Measurements from ENCODE around the gene LENG8.
"Not testable (repeated sequence)": the region's sequence is repeated elsewhere in the genome, so short reads cannot be mapped to it uniquely, and the experiment has no call there.

LENG8 gene

GRCh38 chr19:54480051-54480450 is 31.1 kb downstream of the LENG8 start:
- no peak for DNase-seq (ENCODE audit: low read depth in 2 of 2)

GRCh38 chr19:54481326-54481930 is 32.4 kb downstream of the LENG8 start:
- DNase-seq (ENCODE audit: low read depth in 2 of 2) = no peak

- no peak for DNase-seq (ENCODE audit: low read depth in 2 of 2)
Measured at GRCh38 chr19:54482889-54483288, 33.9 kb downstream of the LENG8 start.

- no peak for DNase-seq (ENCODE audit: low read depth in 2 of 2)
Measured at GRCh38 chr19:54484451-54484850, 35.5 kb downstream of the LENG8 start.

- no peak for DNase-seq (ENCODE audit: low read depth in 2 of 2)
Measured at GRCh38 chr19:54485851-54486250, 36.9 kb downstream of the LENG8 start.

DNA sequence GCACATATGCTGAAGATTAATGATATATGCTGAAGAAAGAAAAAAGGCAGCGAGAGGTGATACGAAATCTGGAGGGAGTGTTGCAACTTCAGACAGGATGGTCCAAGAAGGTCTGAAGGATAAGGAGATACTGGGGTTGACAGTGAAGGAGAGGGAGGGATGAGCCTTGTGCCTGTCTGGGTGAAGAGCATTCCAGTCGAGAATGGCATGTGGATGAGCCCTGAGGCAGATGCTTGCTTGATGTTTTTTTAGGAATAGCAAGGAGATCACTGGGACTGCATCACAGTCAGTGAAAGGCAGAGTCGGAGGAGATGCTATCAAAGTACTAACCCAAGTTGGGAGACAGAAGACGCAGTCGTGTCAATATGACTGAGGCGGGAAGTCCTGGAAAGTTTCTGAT is 40.3 kb downstream of the LENG8 start:
- no peak for DNase-seq (ENCODE audit: low read depth in 2 of 2)

GRCh38 chr19:54489766-54490165 is 40.8 kb downstream of the LENG8 start:
- no peak for DNase-seq (ENCODE audit: low read depth in 2 of 2)

DNA sequence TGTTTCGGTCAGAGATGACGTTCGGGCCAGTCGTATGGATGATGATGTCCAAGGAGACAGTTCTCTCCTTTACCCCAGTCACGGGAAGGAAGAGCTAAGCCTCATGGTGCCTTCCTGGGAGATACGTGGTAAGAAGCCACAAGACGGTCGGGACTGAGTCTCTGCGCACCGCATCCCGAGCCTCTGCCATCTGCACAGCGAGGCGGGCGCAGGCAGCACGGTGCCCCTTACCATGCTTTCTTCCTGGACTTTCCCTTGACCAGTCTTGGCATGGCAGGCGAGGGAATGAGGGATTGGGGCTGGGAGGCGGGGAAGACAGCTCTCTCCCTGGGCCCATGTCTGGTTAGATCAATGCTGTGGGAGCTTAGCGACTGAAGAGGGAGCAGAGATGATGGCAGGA is 43.6 kb downstream of the LENG8 start:
- no peak for DNase-seq (ENCODE audit: low read depth in 2 of 2)

GRCh38 chr19:54493056-54493455 is 44.1 kb downstream of the LENG8 start:
- DNase-seq (ENCODE audit: low read depth in 2 of 2) = not testable (repeated sequence)

- DNase-seq (ENCODE audit: low read depth in 2 of 2) = no peak
Measured at GRCh38 chr19:54493967-54494585, 45.1 kb downstream of the LENG8 start.

GRCh38 chr19:54495284-54495683 is 46.3 kb downstream of the LENG8 start:
- DNase-seq (ENCODE audit: low read depth in 2 of 2) = not testable (repeated sequence)

DNA sequence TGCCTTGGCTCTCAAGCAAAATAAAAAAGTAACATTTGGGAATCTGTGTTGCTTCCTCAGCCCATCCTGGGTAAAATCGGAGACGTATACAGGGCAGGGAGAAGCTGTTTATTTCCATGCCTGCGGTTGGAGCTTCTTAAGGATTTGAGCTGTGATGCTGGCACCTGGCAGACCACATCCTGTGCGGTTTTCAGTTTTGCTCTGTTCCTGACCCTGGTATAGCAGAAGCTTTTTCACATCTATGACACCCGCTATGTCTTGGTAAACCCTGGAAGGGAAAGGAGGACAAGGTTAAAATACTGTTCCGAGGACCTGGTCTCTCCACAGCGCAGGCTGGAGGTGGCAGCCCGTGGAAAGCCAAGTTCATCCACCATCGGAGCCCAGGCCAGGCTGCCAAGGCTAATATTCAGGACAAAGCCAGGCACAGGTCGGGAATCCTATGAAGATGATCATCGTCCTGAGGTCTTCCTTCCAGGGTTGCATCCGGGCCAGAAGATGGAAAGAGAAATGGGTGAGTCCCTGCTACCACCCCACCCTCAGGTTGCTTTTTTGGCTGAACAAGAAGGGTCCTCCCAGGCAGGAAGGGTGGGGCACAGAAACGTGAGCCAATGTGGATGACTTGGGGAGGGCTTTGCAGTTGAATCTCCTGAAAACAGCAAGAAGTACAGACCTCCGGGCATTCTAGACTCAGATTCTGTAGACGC is 48.9 kb downstream of the LENG8 start:
- not testable (repeated sequence) for DNase-seq (ENCODE audit: low read depth in 2 of 2)

DNA sequence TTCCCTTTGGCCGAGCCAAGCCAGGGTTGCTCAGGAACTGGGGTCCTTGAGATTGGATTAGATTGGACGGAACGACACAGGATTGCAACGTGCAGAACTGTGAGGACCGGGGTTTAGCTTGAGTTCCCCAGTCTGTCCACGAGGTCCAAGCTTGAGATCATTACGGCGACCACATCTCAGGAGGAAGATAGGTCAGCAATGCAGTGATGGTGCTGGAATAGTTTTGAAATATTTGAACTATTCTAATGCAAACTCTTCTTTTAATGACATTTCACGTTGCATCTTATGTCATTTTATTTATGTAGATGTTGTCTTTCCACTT is 49.4 kb downstream of the LENG8 start:
- DNase-seq (ENCODE audit: low read depth in 2 of 2) = not testable (repeated sequence)

- DNase-seq (ENCODE audit: low read depth in 2 of 2) = no peak
Measured at GRCh38 chr19:54502518-54503048, 53.6 kb downstream of the LENG8 start, which contains the start of gene LAIR2. TSS of gene LAIR2 (plus strand) at chr19:54502831. CDS start at chr19:54502919, 88 bp downstream.

DNA sequence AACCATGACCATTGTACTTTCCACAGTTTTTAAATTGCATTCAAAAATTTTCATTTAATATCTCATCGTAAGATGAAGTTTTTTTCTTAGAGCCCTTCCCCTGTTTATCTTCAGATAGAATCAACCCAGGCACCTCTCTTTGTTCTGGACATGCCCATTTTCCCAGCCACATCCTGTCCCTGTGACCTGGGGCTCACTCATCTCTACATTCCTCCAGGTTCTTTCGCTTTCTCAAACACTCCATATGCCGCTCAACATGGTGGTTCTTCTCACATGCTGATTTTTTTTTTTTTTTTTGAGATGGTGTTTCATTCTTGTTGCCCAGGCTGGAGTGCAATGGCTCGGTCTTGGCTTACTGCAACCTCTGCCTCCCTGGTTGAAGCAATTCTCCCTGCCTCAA is 56.5 kb downstream of the LENG8 start:
- DNase-seq (ENCODE audit: low read depth in 2 of 2) = not testable (repeated sequence)

DNA sequence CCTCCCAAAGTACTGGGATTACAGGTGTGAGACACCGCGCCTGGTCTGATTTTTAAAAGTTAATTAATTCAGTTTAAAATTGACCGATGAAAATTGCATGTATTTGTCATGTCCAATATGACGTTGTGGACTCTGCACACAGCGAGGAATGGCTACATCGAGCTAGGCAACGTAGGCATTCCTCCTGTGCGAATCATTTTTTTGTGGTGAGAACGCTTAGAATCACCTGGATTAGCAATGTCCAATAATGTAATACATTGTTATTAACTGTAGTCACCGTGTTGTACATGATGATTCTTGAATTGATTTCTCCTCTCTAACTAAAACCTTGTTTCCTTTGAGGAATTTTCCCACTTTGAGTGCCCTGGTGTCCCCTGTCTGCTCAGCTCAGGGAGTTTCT is 57.1 kb downstream of the LENG8 start:
- no peak for DNase-seq (ENCODE audit: low read depth in 2 of 2)

- not testable (repeated sequence) for DNase-seq (ENCODE audit: low read depth in 2 of 2)
Measured at GRCh38 chr19:54507038-54507717, 58.2 kb downstream of the LENG8 start.

- DNase-seq (ENCODE audit: low read depth in 2 of 2) = no peak
Measured at GRCh38 chr19:54507824-54508223, 58.8 kb downstream of the LENG8 start.

DNA sequence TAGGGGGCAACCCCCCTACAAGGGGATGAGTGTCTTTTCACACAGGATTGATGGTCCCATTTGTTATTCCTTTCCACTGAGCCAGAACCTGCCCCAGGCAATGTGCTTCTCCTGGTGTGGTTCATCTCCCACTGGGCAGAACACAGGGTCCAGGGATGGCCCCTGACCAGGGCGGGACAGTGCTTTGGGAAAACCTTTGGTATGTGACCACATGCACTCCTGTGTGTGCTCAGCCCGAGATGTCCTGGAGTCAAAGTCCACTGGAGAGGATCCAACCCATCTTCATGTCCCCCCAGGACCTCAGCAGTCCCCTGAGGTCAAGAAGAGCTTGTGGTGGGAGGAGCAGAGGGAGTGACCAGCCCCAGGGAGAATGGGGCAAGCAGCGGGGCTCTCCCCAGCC is 59.5 kb downstream of the LENG8 start:
- DNase-seq (ENCODE audit: low read depth in 2 of 2) = not testable (repeated sequence)

DNA sequence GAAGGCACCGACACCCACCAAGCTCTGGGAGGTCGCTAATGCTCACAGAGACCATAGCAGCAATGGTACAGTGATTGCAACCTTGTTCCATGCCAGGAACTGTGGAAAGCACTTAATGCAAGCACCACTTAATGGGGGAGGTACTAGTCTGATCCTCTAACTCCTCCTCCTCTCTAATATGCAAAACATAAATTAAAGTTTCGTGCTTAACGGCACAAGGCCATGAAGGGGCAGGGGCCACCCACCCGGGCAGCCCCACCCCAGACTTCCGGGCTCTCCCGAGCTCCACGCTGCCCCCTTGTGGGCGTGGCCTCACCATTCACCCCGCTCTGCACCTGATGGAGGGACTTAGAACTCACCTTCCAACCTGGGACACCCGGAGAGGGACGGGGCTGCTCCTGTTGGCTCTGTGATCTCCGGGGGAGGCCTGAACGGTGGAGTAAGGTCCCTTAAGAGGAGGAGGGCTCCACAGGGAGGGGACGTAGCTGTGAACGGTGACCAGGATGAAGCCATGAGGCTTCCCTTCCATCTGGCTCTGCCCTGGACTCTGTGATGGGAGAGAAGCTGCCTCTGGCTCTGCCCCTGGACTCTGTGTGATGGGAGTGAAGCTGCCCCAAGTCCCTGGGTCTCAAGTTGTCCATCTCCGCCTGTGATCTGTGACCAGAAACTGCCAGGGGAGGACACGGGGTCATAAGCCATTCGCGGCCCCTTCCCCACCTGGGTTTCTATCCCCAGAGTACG is 60.4 kb downstream of the LENG8 start:
- not testable (repeated sequence) for DNase-seq (ENCODE audit: low read depth in 2 of 2)
